IMR-90 (cell line): ENCODE data around the gene LPO. TPM values are rescaled to one million over a fixed set of nuclear protein-coding genes. Genes with fewer than 3 reads are reported as not detected.

Experiments used
- ATAC-seq: fragments of 200-7000 bp; cut with Tn5 transposase; 2 replicates; pipeline ENCODE4 v1.9.1; 2020; ENCODE audit warnings: low read depth, mild to moderate bottlenecking, moderate library complexity
- BruUV-seq: library from RNA; stranded (reverse); fragments of 400-500 nt; replicated peaks from 2 replicates; lab custom pipeline; 2021; lab: Mats Ljungman, UMichigan
- CTCF ChIA-PET: fragments of 300-600 bp; formaldehyde crosslinking; extraction: SDS; loops from one replicate; lab custom pipeline; 2021; ENCODE audit warnings: antibody characterized with exemption; lab: Yijun Ruan, JAX
- POLR2A ChIA-PET: fragments of 300-600 bp; sonication (Branson Sonifier 250); formaldehyde crosslinking; loops from one replicate; lab custom pipeline; 2022; ENCODE audit warnings: antibody characterized with exemption; ENCODE audit not compliant: unreplicated experiment; lab: Charles Lee
- DNase-seq: peaks from one replicate; pipeline ENCODE4 v3.0.0; 2013
- H2AFZ ChIP-seq: replicated peaks from 2 replicates; pipeline ENCODE3; 2013; ENCODE audit warnings: low read length, mild to moderate bottlenecking; ENCODE audit not compliant: poor library complexity
- H2AK5ac ChIP-seq: 2 replicates; pipeline ENCODE4 v1.6.1; 2013; ENCODE audit warnings: low read depth, low read length, inconsistent platforms
- H2AK9ac ChIP-seq: replicated peaks from 2 replicates; pipeline ENCODE3; 2013; ENCODE audit warnings: mild to moderate bottlenecking, low read depth, low read length, moderate library complexity; ENCODE audit not compliant: poor library complexity
- H2BK120ac ChIP-seq: 2 replicates; pipeline ENCODE4 v1.6.1; 2013; ENCODE audit warnings: low read depth, low read length, inconsistent platforms
- H2BK15ac ChIP-seq: 3 replicates; pipeline ENCODE4 v1.6.1; 2013; ENCODE audit warnings: low read depth, low read length, inconsistent platforms
- H2BK20ac ChIP-seq: 2 replicates; pipeline ENCODE4 v1.6.1; 2013; ENCODE audit warnings: low read depth, mild to moderate bottlenecking, inconsistent platforms, low read length, moderate library complexity
- H2BK5ac ChIP-seq: 2 replicates; pipeline ENCODE4 v1.6.1; 2013; ENCODE audit warnings: mild to moderate bottlenecking, low read depth, low read length, inconsistent platforms; ENCODE audit not compliant: poor library complexity, severe bottlenecking
- H3K14ac ChIP-seq: replicated peaks from 2 replicates; pipeline ENCODE4 v1.6.1; 2013; ENCODE audit warnings: low read depth, low read length, inconsistent platforms
- H3K18ac ChIP-seq: 2 replicates; pipeline ENCODE4 v1.6.1; 2013; ENCODE audit warnings: low read depth, low read length, control low read depth
- H3K23ac ChIP-seq: 2 replicates; pipeline ENCODE4 v1.6.1; 2013; ENCODE audit warnings: low read depth, low read length, inconsistent platforms
- H3K27ac ChIP-seq: 2 replicates; pipeline ENCODE4 v1.5.1; 2013; ENCODE audit warnings: mild to moderate bottlenecking, control low read depth, low read length; ENCODE audit not compliant: insufficient read depth
- H3K27me3 ChIP-seq: 2 replicates; pipeline ENCODE4 v1.6.1; 2013; ENCODE audit warnings: low read length; ENCODE audit not compliant: control insufficient read depth, insufficient read depth
- H3K36me3 ChIP-seq: 2 replicates; pipeline ENCODE4 v1.6.1; 2013; ENCODE audit warnings: low read length, mixed read lengths; ENCODE audit not compliant: control insufficient read depth, insufficient read depth
- H3K4ac ChIP-seq: 2 replicates; pipeline ENCODE4 v1.6.1; 2013; ENCODE audit warnings: low read depth, low read length, inconsistent platforms
- H3K4me1 ChIP-seq: 2 replicates; pipeline ENCODE4 v1.6.1; 2013; ENCODE audit warnings: low read length, mixed read lengths; ENCODE audit not compliant: control insufficient read depth, insufficient read depth
- H3K4me2 ChIP-seq: 2 replicates; pipeline ENCODE4 v1.6.1; 2013; ENCODE audit warnings: low read depth, mild to moderate bottlenecking, control low read depth, low read length, moderate library complexity
- H3K4me3 ChIP-seq: 2 replicates; pipeline ENCODE4 v1.5.1; 2013; ENCODE audit warnings: low read depth, mild to moderate bottlenecking, control low read depth, low read length, moderate library complexity; ENCODE audit not compliant: insufficient read depth
- H3K56ac ChIP-seq: 2 replicates; pipeline ENCODE4 v1.6.1; 2013; ENCODE audit warnings: low read length, inconsistent platforms; ENCODE audit not compliant: insufficient read depth; ENCODE audit errors: extremely low read depth
- H3K79me1 ChIP-seq, 2 experiments: 2 replicates each; pipeline ENCODE4 v1.6.1; 2013; ENCODE audit warnings: low read length in 2 of 2, inconsistent platforms in 1 of 2, low read depth in 1 of 2
- H3K9ac ChIP-seq: 2 replicates; pipeline ENCODE4 v1.6.1; 2013; ENCODE audit warnings: low read depth, low read length, control low read depth
- H3K9me1 ChIP-seq: 2 replicates; pipeline ENCODE4 v1.6.1; 2013; ENCODE audit warnings: low read length, inconsistent platforms; ENCODE audit not compliant: insufficient read depth
- H3K9me3 ChIP-seq: 2 replicates; pipeline ENCODE4 v1.6.1; 2013; ENCODE audit warnings: low read length; ENCODE audit not compliant: control insufficient read depth, insufficient read depth
- H4K20me1 ChIP-seq: 2 replicates; pipeline ENCODE4 v1.6.1; 2013; ENCODE audit warnings: low read length, inconsistent platforms; ENCODE audit not compliant: insufficient read depth
- H4K5ac ChIP-seq: 2 replicates; pipeline ENCODE4 v1.6.1; 2013; ENCODE audit warnings: mild to moderate bottlenecking, low read depth, low read length, control low read depth
- H4K8ac ChIP-seq, 2 experiments: 2 replicates each; pipeline ENCODE4 v1.6.1; 2013; ENCODE audit warnings: low read depth in 2 of 2, low read length in 2 of 2, control low read depth in 1 of 2, inconsistent platforms in 1 of 2
- H4K91ac ChIP-seq: 2 replicates; pipeline ENCODE4 v1.6.1; 2013; ENCODE audit warnings: low read depth, low read length, inconsistent platforms; ENCODE audit not compliant: insufficient read depth
- MAZ ChIP-seq: IDR thresholded peaks from 2 replicates; pipeline ENCODE4 v1.6.1; 2012; ENCODE audit warnings: low read depth, mild to moderate bottlenecking, low read length, improper control_type of control experiment, moderate library complexity, borderline replicate concordance
- WGBS, 2 experiments: methylation state at CpG; one replicate each; pipeline versions ENCODE4 v1.1.5 to v1.1.7; 2013; ENCODE audit warnings: missing lambda C conversion rate in 2 of 2; ENCODE audit not compliant: insufficient read length in 1 of 2; ENCODE audit errors: extremely low coverage in 2 of 2; 5-methylcytosine and 5-hydroxymethylcytosine counted together
- dilution Hi-C: fragments of 300-500 bp; cut with HindIII; formaldehyde crosslinking; loops from one replicate; pipeline ENCODE4 v1.14.3; 2018; ENCODE audit warnings: low sequenced_read_pairs; ENCODE audit not compliant: unreplicated experiment
- in situ Hi-C: fragments of 300-500 bp; cut with MboI; formaldehyde crosslinking; loops from 3 replicates; pipeline ENCODE4 v1.14.3; 2019; ENCODE audit warnings: low sequenced_read_pairs, inconsistent platforms, mixed read lengths
- intact Hi-C: fragments of 100-400 bp; cut with micrococcal nuclease; formaldehyde crosslinking; loops from 2 replicates; pipeline ENCODE4 v1.10.0; 2022
- polyA plus RNA-seq, 3 experiments: library from polyadenylated mRNA; depleted of rRNA; stranded (reverse); fragments of >200 nt; gene quantifications; 2 replicates each; pipeline ENCODE4 v1.2.3, GENCODE V29; 2012; ENCODE audit warnings: low replicate concordance in 1 of 3
- total RNA-seq: library from RNA; depleted of rRNA; stranded (reverse); fragments of >200 nt; gene quantifications from 2 replicates; pipeline ENCODE4 v1.2.3, GENCODE V29; 2012

LPO gene
- total and polyA plus RNA-seq, 2 of the 4 experiments (the other 2 are of a cell fraction) = not detected

GRCh38 chr17:58305626-58306025, 67.2 kb downstream of the LPO start:
- 40% methylated on average over 1 of the region's 8 CpGs; no CpG with 5 or more reads in 1 of the 2 experiments for WGBS, 2 experiments

More at GRCh38 chr17:58305626-58306025, 67.2 kb downstream of the LPO start:
- no peaks in the 10 kb centered on the region for H3K4me1 ChIP-seq
- intact Hi-C loops = loop anchor here (2.0 kb wide), 1 partner anchor 141 kb away; no protein-coding TSS in a partner anchor
- H3K36me3 ChIP-seq = no peaks in the 10 kb centered on the region
- no peak for DNase-seq
- H3K9ac ChIP-seq = no peak overlapping the region
- no peaks in the 10 kb centered on the region; the same call in 1 of the 2 replicates for H4K20me1 ChIP-seq
- H2AK9ac ChIP-seq = no peak overlapping the region
- H2AK5ac ChIP-seq = no peak overlapping the region
- H3K4ac ChIP-seq = no peak overlapping the region
- H2AFZ ChIP-seq = no peak overlapping the region
- no peak overlapping the region for H4K91ac ChIP-seq
- TF ChIP-seq MAZ = no peak
- no peak overlapping the region for H3K18ac ChIP-seq
- H3K14ac ChIP-seq = no peak overlapping the region
- H3K4me3 ChIP-seq = no peak overlapping the region
- no peak overlapping the region for H4K5ac ChIP-seq
- dilution Hi-C loops = no loop called here
- H4K8ac ChIP-seq = no peak overlapping the region
- H3K27ac ChIP-seq = no peak overlapping the region
- no peak overlapping the region for H3K4me2 ChIP-seq
- peaks cover 7% of the 10 kb centered on the region; the same call in 1 of the 2 replicates for H3K27me3 ChIP-seq
- H3K56ac ChIP-seq = no peak overlapping the region
- ChIA-PET POLR2A (no interaction called here), CTCF (interaction anchor here (1.3 kb wide), 1 partner anchor 112 kb away, joined by 5 read pairs; the partner anchor contains the start of gene RNF43)
- in situ Hi-C loops = no loop called here
- no peak overlapping the region for H3K23ac ChIP-seq
- no peak overlapping the region for H2BK120ac ChIP-seq
- no peaks in the 10 kb centered on the region for H3K79me1 ChIP-seq
- no peak overlapping the region for H2BK20ac ChIP-seq
- H3K9me3 ChIP-seq = no peaks in the 10 kb centered on the region
- H3K9me1 ChIP-seq = no peaks in the 10 kb centered on the region
- BruUV-seq = no TSS peak
- no peak overlapping the region for H2BK15ac ChIP-seq
- no peak for ATAC-seq
- no peak overlapping the region for H2BK5ac ChIP-seq
